Kidney epithelial cell (primary cell): ENCODE data around the gene ARHGEF3. TPM values are rescaled to one million over a fixed set of nuclear protein-coding genes. Genes with fewer than 3 reads are reported as not detected.

Source experiments
- DNase-seq: peaks from one replicate; pipeline ENCODE4 v3.0.0-alpha.2; 2010; ENCODE audit warnings: low read depth
- H3K27me3 ChIP-seq: 2 replicates; pipeline ENCODE4 v1.6.0; 2011; ENCODE audit warnings: low read length; ENCODE audit not compliant: control insufficient read depth, insufficient read depth
- H3K36me3 ChIP-seq: 2 replicates; pipeline ENCODE4 v1.5.1; 2011; ENCODE audit warnings: low read length; ENCODE audit not compliant: control insufficient read depth, insufficient read depth
- H3K4me3 ChIP-seq: 2 replicates; pipeline ENCODE4 v1.5.1; 2011; ENCODE audit warnings: low read depth, mild to moderate bottlenecking, control low read depth, low read length
- CTCF ChIP-seq: IDR thresholded peaks from 2 replicates; pipeline ENCODE4 v1.5.1; 2011; ENCODE audit warnings: mild to moderate bottlenecking, moderate library complexity, low read length, control low read depth, inconsistent platforms; ENCODE audit not compliant: insufficient read depth, poor library complexity, severe bottlenecking
- total RNA-seq: library from RNA; depleted of rRNA; stranded (reverse); fragments of >200 nt; gene quantifications from 2 replicates; pipeline ENCODE4 v1.2.3, GENCODE V29; 2015

ARHGEF3 gene
- total RNA-seq, 1 donor from 2014 or later: 12.4 TPM

- Histone ChIP-seq H3K36me3 (no peaks in the 10 kb centered on the region), H3K4me3 (no peak overlapping the region), H3K27me3 (no peaks in the 10 kb centered on the region)
- no peak for DNase-seq
- TF ChIP-seq CTCF: no peak
These were observed 13.2 kb downstream of the ARHGEF3 start for GRCh38 chr3:56788521-56788920.

GRCh38 chr3:56787784-56788256 lies 13.9 kb downstream of the ARHGEF3 start:
- no peak for TF ChIP-seq CTCF
- H3K27me3 ChIP-seq: no peaks in the 10 kb centered on the region
- DNase-seq: no peak
- H3K36me3 ChIP-seq: no peaks in the 10 kb centered on the region
- H3K4me3 ChIP-seq: no peak overlapping the region

GRCh38 chr3:56787258-56787775 lies 14.4 kb downstream of the ARHGEF3 start:
- no peak for DNase-seq
- H3K36me3 ChIP-seq: no peaks in the 10 kb centered on the region
- H3K4me3 ChIP-seq: no peak overlapping the region
- H3K27me3 ChIP-seq: no peaks in the 10 kb centered on the region
- TF ChIP-seq CTCF: no peak

GRCh38 chr3:56785499-56785898 lies 16.2 kb downstream of the ARHGEF3 start:
- no peak for DNase-seq
- no peaks in the 10 kb centered on the region for H3K36me3 ChIP-seq
- H3K4me3 ChIP-seq: no peak overlapping the region
- TF ChIP-seq CTCF: no peak
- no peaks in the 10 kb centered on the region for H3K27me3 ChIP-seq

GRCh38 chr3:56784448-56785001 lies 17.2 kb downstream of the ARHGEF3 start:
- Histone ChIP-seq H3K36me3 (no peaks in the 10 kb centered on the region), H3K4me3 (no peak overlapping the region), H3K27me3 (no peaks in the 10 kb centered on the region)
- no peak for TF ChIP-seq CTCF
- no peak for DNase-seq

GRCh38 chr3:56783644-56784447 lies 17.9 kb downstream of the ARHGEF3 start:
- Histone ChIP-seq H3K4me3 (no peak overlapping the region), H3K27me3 (no peaks in the 10 kb centered on the region), H3K36me3 (no peaks in the 10 kb centered on the region)
- DNase-seq: no peak
- no peak for TF ChIP-seq CTCF
